PC-3 (cell line): ENCODE data around the gene HNF1A. TPM values are rescaled to one million over a fixed set of nuclear protein-coding genes. Genes with fewer than 3 reads are reported as not detected.
"Not testable (repeated sequence)": the region's sequence is repeated elsewhere in the genome, so short reads cannot be mapped to it uniquely, and the experiment has no call there.

ENCODE experiments used
- ATAC-seq: fragments of 200-7000 bp; cut with Tn5 transposase; 2 replicates; pipeline ENCODE4 v1.9.1; 2020; ENCODE audit warnings: mild to moderate bottlenecking, moderate library complexity
- BruUV-seq: library from RNA; stranded (reverse); fragments of 400-500 nt; replicated peaks from 2 replicates; lab custom pipeline; 2021; lab: Mats Ljungman, UMichigan
- CTCF ChIA-PET: fragments of 300-600 bp; sonication (Branson Sonifier 250); formaldehyde crosslinking; loops from one replicate; lab custom pipeline; 2022; ENCODE audit warnings: antibody characterized with exemption; lab: Charles Lee
- POLR2A ChIA-PET: fragments of 300-600 bp; sonication (Branson Sonifier 250); formaldehyde crosslinking; loops from one replicate; lab custom pipeline; 2022; ENCODE audit warnings: antibody characterized with exemption; ENCODE audit not compliant: unreplicated experiment; lab: Charles Lee
- DNase-seq: peaks from one replicate; pipeline ENCODE4 v3.0.0-alpha.2; 2015
- H2AFZ ChIP-seq: fragments of 300-600 bp; sonication (generic); 2 replicates; pipeline ENCODE4 v1.6.0; 2016; ENCODE audit warnings: antibody characterized with exemption, low read length
- H3F3A ChIP-seq: fragments of 300-600 bp; sonication (generic); one replicate; pipeline ENCODE4 v1.6.0; 2017; ENCODE audit warnings: antibody characterized with exemption, low read length, control low read depth, mild to moderate bottlenecking; ENCODE audit not compliant: unreplicated experiment
- H3K27ac ChIP-seq: fragments of 300-600 bp; sonication (generic); 2 replicates; pipeline ENCODE4 v1.5.1; 2016; ENCODE audit warnings: mild to moderate bottlenecking, low read length
- H3K27me3 ChIP-seq: fragments of 300-600 bp; sonication (generic); 2 replicates; pipeline ENCODE4 v1.6.1; 2016; ENCODE audit warnings: low read length, mixed read lengths
- H3K36me3 ChIP-seq: fragments of 300-600 bp; sonication (generic); 2 replicates; pipeline ENCODE4 v1.6.1; 2016; ENCODE audit warnings: low read depth, mixed run types, low read length, mixed read lengths
- H3K4me1 ChIP-seq: fragments of 300-600 bp; sonication (generic); 2 replicates; pipeline ENCODE4 v1.5.1; 2016; ENCODE audit warnings: low read length; ENCODE audit not compliant: insufficient read depth
- H3K4me2 ChIP-seq: fragments of 300-600 bp; sonication (generic); 2 replicates; pipeline ENCODE4 v1.6.0; 2016; ENCODE audit warnings: low read length
- H3K4me3 ChIP-seq: fragments of 300-600 bp; sonication (generic); 2 replicates; pipeline ENCODE4 v1.5.1; 2016; ENCODE audit warnings: mild to moderate bottlenecking, low read length, mixed read lengths
- H3K79me2 ChIP-seq: fragments of 300-600 bp; sonication (generic); 2 replicates; pipeline ENCODE4 v1.6.1; 2017; ENCODE audit warnings: low read length, mixed read lengths
- H3K9ac ChIP-seq: fragments of 300-600 bp; sonication (generic); 2 replicates; pipeline ENCODE4 v1.6.0; 2016; ENCODE audit warnings: mild to moderate bottlenecking, low read length
- H3K9me2 ChIP-seq: fragments of 300-600 bp; sonication (generic); replicated peaks from 2 replicates; pipeline ENCODE4 v1.6.1; 2016; ENCODE audit warnings: mixed run types, low read length, mixed read lengths
- H3K9me3 ChIP-seq: fragments of 300-600 bp; sonication (generic); 2 replicates; pipeline ENCODE4 v1.6.1; 2016; ENCODE audit warnings: low read length, mixed read lengths
- H4K20me1 ChIP-seq: fragments of 300-600 bp; sonication (generic); 2 replicates; pipeline ENCODE4 v1.6.1; 2016; ENCODE audit warnings: low read length, mixed read lengths
- EZH2 ChIP-seq: fragments of 300-600 bp; sonication (generic); IDR thresholded peaks from one replicate; pipeline ENCODE4 v1.6.1; 2017; ENCODE audit warnings: antibody characterized with exemption, mild to moderate bottlenecking, low read length; ENCODE audit not compliant: unreplicated experiment
- EZH2phosphoT487 ChIP-seq: fragments of 300-600 bp; sonication (generic); IDR thresholded peaks from 2 replicates; pipeline ENCODE4 v1.6.1; 2018; ENCODE audit warnings: mild to moderate bottlenecking, antibody characterized with exemption, low read length, borderline replicate concordance
- intact Hi-C: fragments of 100-400 bp; cut with micrococcal nuclease; formaldehyde crosslinking; loops from 2 replicates; pipeline ENCODE4 v1.9.0; 2023
- total RNA-seq: library from RNA; depleted of rRNA; stranded (reverse); fragments of >200 nt; gene quantifications from 2 replicates; pipeline ENCODE4 v1.2.3, GENCODE V29; 2014
- TF ChIP-seq, protein P1 (sequence below): fragments of 300-600 bp; sonication (generic); conservative IDR thresholded peaks from 2 replicates; pipeline ENCODE4 v1.5.1; 2017; ENCODE audit warnings: antibody characterized with exemption, low read depth, mild to moderate bottlenecking, low read length

The HNF1A gene
- total RNA-seq, 1 experiment from 2014 or later: not detected

DNA sequence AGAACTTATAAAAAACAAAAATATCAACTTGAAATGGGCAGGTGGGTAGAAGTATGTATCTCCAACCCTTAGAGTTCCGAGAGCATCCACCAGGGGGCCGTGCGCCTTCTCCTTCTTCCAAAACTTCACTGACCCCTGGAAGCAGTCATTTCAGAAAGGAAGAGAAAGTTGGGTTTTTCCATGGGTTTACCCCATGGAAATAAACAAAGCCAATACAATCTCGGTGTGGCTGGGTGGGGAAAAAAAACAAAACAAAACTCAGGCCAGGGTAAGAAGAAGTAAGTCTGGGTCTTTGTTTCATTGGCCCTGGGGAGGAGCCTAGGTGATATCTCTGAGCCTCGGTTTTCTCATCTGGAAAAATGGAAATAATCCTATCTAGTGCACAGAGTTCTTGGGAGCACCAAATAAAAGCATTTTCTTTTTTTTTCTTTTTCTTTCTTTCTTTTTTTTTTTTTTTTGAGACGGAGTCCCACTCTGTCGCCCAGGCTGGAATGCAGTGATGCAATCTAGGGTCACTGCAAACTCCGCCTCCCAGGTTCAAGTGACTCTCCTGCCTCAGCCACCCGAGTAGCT is 33.6 kb upstream of the HNF1A start:
- TF ChIP-seq, protein P1, sequence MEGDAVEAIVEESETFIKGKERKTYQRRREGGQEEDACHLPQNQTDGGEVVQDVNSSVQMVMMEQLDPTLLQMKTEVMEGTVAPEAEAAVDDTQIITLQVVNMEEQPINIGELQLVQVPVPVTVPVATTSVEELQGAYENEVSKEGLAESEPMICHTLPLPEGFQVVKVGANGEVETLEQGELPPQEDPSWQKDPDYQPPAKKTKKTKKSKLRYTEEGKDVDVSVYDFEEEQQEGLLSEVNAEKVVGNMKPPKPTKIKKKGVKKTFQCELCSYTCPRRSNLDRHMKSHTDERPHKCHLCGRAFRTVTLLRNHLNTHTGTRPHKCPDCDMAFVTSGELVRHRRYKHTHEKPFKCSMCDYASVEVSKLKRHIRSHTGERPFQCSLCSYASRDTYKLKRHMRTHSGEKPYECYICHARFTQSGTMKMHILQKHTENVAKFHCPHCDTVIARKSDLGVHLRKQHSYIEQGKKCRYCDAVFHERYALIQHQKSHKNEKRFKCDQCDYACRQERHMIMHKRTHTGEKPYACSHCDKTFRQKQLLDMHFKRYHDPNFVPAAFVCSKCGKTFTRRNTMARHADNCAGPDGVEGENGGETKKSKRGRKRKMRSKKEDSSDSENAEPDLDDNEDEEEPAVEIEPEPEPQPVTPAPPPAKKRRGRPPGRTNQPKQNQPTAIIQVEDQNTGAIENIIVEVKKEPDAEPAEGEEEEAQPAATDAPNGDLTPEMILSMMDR: peak; percentile 92
- TF ChIP-seq EZH2phosphoT487: no peak
- Histone ChIP-seq H3K36me3 (no peaks in the 10 kb centered on the region), H3K9ac (no peak overlapping the region), H3K27ac (no peak overlapping the region), H3K9me3 (no peaks in the 10 kb centered on the region), H2AFZ (no peak overlapping the region), H3F3A (no peaks in the 10 kb centered on the region), H3K27me3 (no peaks in the 10 kb centered on the region), H4K20me1 (no peaks in the 10 kb centered on the region), H3K79me2 (no peaks in the 10 kb centered on the region), H3K9me2 (no peaks in the 10 kb centered on the region), H3K4me1 (no peaks in the 10 kb centered on the region), H3K4me3 (no peak overlapping the region), H3K4me2 (no peak overlapping the region)
- DNase-seq: peak; percentile 72
- ATAC-seq: peak; percentile 93
- intact Hi-C loops: loop anchor here (1.0 kb wide), 2 partner anchors 27 to 166 kb away; no protein-coding TSS in a partner anchor
- ChIA-PET CTCF (interaction anchor here (1.2 kb wide), 1 partner anchor 27 kb away, joined by 12 read pairs; no protein-coding TSS in a partner anchor), POLR2A (no interaction called here)
- BruUV-seq: no TSS peak

DNA sequence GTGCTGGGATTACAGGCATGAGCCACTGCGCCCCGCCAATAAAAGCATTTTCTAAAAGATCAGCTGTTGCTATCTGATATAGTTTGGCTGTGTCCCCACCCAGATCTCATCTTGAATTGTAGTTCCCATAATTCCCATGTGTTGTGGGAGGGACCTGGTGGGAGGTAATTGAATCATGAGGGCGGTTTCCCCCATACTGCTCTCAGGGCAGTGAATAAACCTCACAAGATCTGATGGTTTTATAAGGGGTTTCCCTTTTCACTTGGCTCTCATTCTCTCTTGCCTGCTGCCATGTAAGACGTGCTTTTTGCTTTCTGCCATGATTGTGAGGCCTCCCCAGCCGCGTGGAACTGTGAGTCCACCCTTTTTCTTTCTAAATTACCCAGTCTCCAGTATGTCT is 32.8 kb upstream of the HNF1A start:
- H4K20me1 ChIP-seq, H3K9me2 ChIP-seq, H3F3A ChIP-seq, H3K9me3 ChIP-seq, H3K9ac ChIP-seq, BruUV-seq, H3K36me3 ChIP-seq, H2AFZ ChIP-seq, intact Hi-C loops, H3K4me2 ChIP-seq, ATAC-seq, H3K4me1 ChIP-seq, H3K27me3 ChIP-seq, POLR2A ChIA-PET, H3K4me3 ChIP-seq, H3K79me2 ChIP-seq, H3K27ac ChIP-seq, DNase-seq, CTCF ChIA-PET: not testable (repeated sequence)

DNA sequence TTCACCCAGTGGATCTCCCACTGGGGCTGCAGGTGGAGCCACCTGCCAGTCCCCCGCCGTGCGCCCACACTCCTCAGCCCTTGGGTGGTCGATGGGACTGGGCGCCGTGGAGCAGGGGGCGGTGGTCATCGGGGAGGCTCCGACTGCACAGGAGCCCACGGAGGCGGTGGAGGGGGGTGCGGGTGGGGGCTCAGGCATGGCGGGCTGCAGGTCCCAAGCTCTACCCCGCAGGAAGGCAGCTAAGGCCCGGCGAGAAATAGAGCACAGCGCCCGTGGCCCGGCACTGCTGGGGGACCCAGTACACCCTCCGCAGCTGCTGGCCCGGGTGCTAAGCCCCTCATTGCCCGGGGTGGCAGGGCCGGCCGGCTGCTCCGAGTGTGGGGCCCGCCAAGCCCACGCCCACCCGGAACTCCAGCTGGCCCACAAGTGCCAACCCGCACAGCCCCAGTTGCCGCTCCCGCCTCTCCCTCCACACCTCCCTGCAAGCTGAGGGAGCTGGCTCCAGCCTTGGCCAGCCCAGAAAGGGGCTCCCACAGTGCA is 28.0 kb upstream of the HNF1A start:
- H3K9ac ChIP-seq, H3K27me3 ChIP-seq, DNase-seq, H3K36me3 ChIP-seq, H3K9me3 ChIP-seq, H2AFZ ChIP-seq, H3K4me1 ChIP-seq, H3F3A ChIP-seq, H4K20me1 ChIP-seq, H3K4me2 ChIP-seq, H3K27ac ChIP-seq, H3K79me2 ChIP-seq, BruUV-seq, intact Hi-C loops, H3K9me2 ChIP-seq, H3K4me3 ChIP-seq, ATAC-seq, POLR2A ChIA-PET: not testable (repeated sequence)
- CTCF ChIA-PET: interaction anchor here (1.0 kb wide), 1 partner anchor 9 kb away, joined by 3 read pairs; no protein-coding TSS in a partner anchor

DNA sequence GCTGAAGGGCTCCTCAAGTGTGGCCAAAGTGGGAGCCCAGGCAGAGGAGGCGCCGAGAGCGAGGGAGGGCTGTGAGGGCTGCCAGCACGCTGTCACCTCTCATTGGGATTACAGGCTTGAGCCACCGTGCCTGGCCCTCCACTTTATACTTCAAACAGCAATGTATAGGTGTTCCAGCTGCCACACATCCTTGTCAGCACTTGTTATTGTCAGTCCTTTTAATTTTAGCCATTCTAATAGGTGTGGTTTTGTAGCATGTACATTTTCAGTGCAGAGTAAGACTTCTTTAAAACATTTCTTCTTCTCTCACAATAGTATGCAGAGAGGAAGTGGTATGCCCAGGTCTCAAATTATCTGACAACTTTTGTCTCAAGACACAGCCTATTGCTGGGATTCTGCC is 27.5 kb upstream of the HNF1A start:
- Histone ChIP-seq H3K4me2 (no peak overlapping the region), H3K9me3 (no peaks in the 10 kb centered on the region), H3F3A (no peaks in the 10 kb centered on the region), H3K27ac (no peak overlapping the region), H4K20me1 (no peaks in the 10 kb centered on the region), H3K9ac (no peak overlapping the region), H2AFZ (no peak overlapping the region), H3K9me2 (no peaks in the 10 kb centered on the region), H3K36me3 (no peaks in the 10 kb centered on the region), H3K4me3 (no peak overlapping the region), H3K79me2 (no peaks in the 10 kb centered on the region), H3K27me3 (no peaks in the 10 kb centered on the region), H3K4me1 (no peaks in the 10 kb centered on the region)
- ATAC-seq (no peak), DNase-seq (no peak)
- POLR2A ChIA-PET: no interaction called here
- no TSS peak for BruUV-seq
- CTCF ChIA-PET: interaction anchor here (1.0 kb wide), 1 partner anchor 9 kb away, joined by 3 read pairs; no protein-coding TSS in a partner anchor
- TF ChIP-seq EZH2 (no peak), EZH2phosphoT487 (no peak)
- TF ChIP-seq, protein P1: no peak
- intact Hi-C loops: no loop called here
